ENCODE measurements around the gene PTPRT. TPM values are rescaled to one million over a fixed set of nuclear protein-coding genes. Genes with fewer than 3 reads are reported as not detected.

PTPRT gene
- total RNA-seq, 1 experiment from 2014 or later: 0.13 TPM

DNA sequence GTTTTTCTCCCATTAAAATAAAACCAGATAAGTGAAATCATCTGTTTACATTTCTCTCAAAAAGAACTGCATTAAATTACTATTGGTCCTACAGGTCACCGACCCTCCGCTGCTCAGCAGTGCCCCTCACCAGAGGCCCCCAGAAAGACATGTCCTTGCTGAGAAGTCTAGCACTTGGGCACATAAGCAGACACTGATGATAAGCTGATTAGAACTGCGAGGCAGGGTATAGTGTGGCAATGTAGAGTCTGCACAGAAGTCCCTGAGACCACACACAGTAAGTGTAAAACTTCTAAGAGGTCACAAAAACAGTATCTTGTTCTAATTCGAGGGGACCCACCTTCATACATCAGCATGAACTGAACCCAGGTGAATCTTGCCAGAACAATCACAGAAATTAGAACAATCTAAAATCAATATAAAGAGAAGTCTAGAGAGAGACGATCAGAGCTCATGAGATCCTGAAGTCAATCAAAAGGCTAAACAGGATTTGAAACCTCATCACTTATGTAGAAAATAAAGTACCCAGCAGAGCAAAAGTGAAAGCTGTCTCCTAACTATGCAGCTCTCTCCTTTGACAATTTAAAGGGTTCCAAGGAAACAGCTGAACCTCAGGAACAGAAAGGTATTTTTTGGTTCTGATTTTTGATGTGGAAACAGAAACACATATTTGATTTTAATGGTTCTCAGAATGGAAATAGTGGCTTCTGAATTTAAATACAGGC lies 182.9 kb downstream of the PTPRT start:
- Histone ChIP-seq H3K4ac (ENCODE audit: low read depth, low read length) (no peak overlapping the region), H3K9me3 (ENCODE audit: control insufficient read depth, low read depth, low read length) (no peaks in the 10 kb centered on the region), H2BK15ac (ENCODE audit: low read depth, low read length) (no peak overlapping the region), H3K27ac (ENCODE audit: insufficient read length, low read depth, low read length) (no peak overlapping the region), H2BK120ac (ENCODE audit: low read depth, low read length, poor library complexity, severe bottlenecking) (no peak overlapping the region), H4K91ac (ENCODE audit: insufficient read length, low read depth, low read length) (no peak overlapping the region), H3K56ac (ENCODE audit: insufficient read length, low read depth, low read length) (no peak overlapping the region), H3K23ac (ENCODE audit: insufficient read length, low read depth, low read length) (no peak overlapping the region), H3K79me1 (ENCODE audit: insufficient read depth, low read depth, low read length, poor library complexity, severe bottlenecking) (no peaks in the 10 kb centered on the region), H3K18ac (ENCODE audit: insufficient read length, low read depth, low read length) (no peak overlapping the region), H2BK20ac (ENCODE audit: low read depth, low read length, poor library complexity, severe bottlenecking) (no peak overlapping the region), H3K4me2 (ENCODE audit: insufficient read depth, insufficient read length, low read length) (no peak overlapping the region), H2AFZ (ENCODE audit: low read length) (no peak overlapping the region), H3K23me2 (ENCODE audit: insufficient read length, low read depth, low read length, poor library complexity, severe bottlenecking) (no peaks in the 10 kb centered on the region), H3T11ph (ENCODE audit: low read length) (no peak overlapping the region), H3K27me3 (ENCODE audit: insufficient read depth, low read length) (no peaks in the 10 kb centered on the region), H3K4me1 (ENCODE audit: insufficient read depth, low read length) (no peaks in the 10 kb centered on the region), H3K14ac (ENCODE audit: insufficient read depth, low read length) (no peak overlapping the region), H4K20me1 (ENCODE audit: control insufficient read depth, insufficient read depth, insufficient read length) (no peaks in the 10 kb centered on the region), H3K79me2 (ENCODE audit: insufficient read depth, low read length) (no peaks in the 10 kb centered on the region), H2BK5ac (ENCODE audit: insufficient read length, low read length) (no peak overlapping the region), H2BK12ac (ENCODE audit: insufficient read length, low read depth, low read length) (no peak overlapping the region), H2AK5ac (ENCODE audit: insufficient read length, low read length) (no peak overlapping the region), H4K5ac (ENCODE audit: insufficient read length, low read depth, low read length) (no peak overlapping the region), H4K8ac (replicated peaks; ENCODE audit: insufficient read length, low read depth, low read length) (no peak overlapping the region), H3K9ac (ENCODE audit: extremely low read depth, insufficient read length, low read length) (no peak overlapping the region)
- DNase-seq: no peak
- H3K27ac Mint-ChIP-seq: peak overlapping the region in 1 of 3 experiments; percentile 34; a peak in 1 of 7 replicates
- no peaks in the 10 kb centered on the region; a peak in 2 of 5 replicates for H3K9me3 Mint-ChIP-seq
- H3K4me3 Mint-ChIP-seq: no peak overlapping the region
- H3K4me1 Mint-ChIP-seq: 0 out of 4 replicates have a peak, but pooled peaks cover 0 to 5% of the 10 kb centered on the region in 2 experiments
- TF ChIP-seq, protein P1, sequence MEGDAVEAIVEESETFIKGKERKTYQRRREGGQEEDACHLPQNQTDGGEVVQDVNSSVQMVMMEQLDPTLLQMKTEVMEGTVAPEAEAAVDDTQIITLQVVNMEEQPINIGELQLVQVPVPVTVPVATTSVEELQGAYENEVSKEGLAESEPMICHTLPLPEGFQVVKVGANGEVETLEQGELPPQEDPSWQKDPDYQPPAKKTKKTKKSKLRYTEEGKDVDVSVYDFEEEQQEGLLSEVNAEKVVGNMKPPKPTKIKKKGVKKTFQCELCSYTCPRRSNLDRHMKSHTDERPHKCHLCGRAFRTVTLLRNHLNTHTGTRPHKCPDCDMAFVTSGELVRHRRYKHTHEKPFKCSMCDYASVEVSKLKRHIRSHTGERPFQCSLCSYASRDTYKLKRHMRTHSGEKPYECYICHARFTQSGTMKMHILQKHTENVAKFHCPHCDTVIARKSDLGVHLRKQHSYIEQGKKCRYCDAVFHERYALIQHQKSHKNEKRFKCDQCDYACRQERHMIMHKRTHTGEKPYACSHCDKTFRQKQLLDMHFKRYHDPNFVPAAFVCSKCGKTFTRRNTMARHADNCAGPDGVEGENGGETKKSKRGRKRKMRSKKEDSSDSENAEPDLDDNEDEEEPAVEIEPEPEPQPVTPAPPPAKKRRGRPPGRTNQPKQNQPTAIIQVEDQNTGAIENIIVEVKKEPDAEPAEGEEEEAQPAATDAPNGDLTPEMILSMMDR (conservative IDR thresholded peaks at IDR 0.05): no peak
- H3K36me3 Mint-ChIP-seq (ENCODE audit: insufficient read depth in 1 of 3, low read depth in 3 of 3): no peaks in the 10 kb centered on the region; a peak in 1 of 7 replicates
- no CpG with 5 or more reads among the region's 5 CpGs for WGBS (ENCODE audit: extremely low coverage, insufficient read length, low lambda C conversion rate)
- peaks cover 6% of the 10 kb centered on the region for H3K27me3 Mint-ChIP-seq (ENCODE audit: low read depth)
